ES-I3 (cell line): Measurements from ENCODE around the gene CDKL5.

Experiments used
- H3K36me3 ChIP-seq: 2 replicates; pipeline ENCODE4 v1.6.1; 2013; ENCODE audit warnings: mild to moderate bottlenecking, low read length, control low read depth, moderate library complexity; ENCODE audit not compliant: insufficient read depth
- H3K4me1 ChIP-seq: 2 replicates; pipeline ENCODE4 v1.6.1; 2013; ENCODE audit warnings: mild to moderate bottlenecking, control low read depth, low read length; ENCODE audit not compliant: insufficient read depth
- H3K9ac ChIP-seq: 2 replicates; pipeline ENCODE4 v1.6.1; 2013; ENCODE audit warnings: low read depth, mild to moderate bottlenecking, low read length, moderate library complexity
- H3K9me3 ChIP-seq: 2 replicates; pipeline ENCODE4 v1.6.1; 2013; ENCODE audit warnings: mild to moderate bottlenecking, low read length, moderate library complexity; ENCODE audit not compliant: control insufficient read depth, insufficient read depth

CDKL5 gene

GRCh38 chrX:18654875-18655836, 229.7 kb downstream of the CDKL5 start:
- Histone ChIP-seq H3K36me3 (no peaks in the 10 kb centered on the region), H3K9me3 (no peaks in the 10 kb centered on the region), H3K9ac (no peak overlapping the region), H3K4me1 (peaks cover 2% of the 10 kb centered on the region; the same call in 1 of the 2 replicates)

- H3K36me3 ChIP-seq, result no peaks in the 10 kb centered on the region
- H3K9ac ChIP-seq, result no peak overlapping the region
- H3K9me3 ChIP-seq, result no peaks in the 10 kb centered on the region
- H3K4me1 ChIP-seq, result no peaks in the 10 kb centered on the region
Observed at GRCh38 chrX:18661273-18661672, 235.9 kb downstream of the CDKL5 start.

- Histone ChIP-seq H3K36me3 (no peaks in the 10 kb centered on the region), H3K9me3 (no peaks in the 10 kb centered on the region), H3K9ac (no peak overlapping the region), H3K4me1 (peaks cover 8% of the 10 kb centered on the region; the same call in 1 of the 2 replicates)
Observed at GRCh38 chrX:18664947-18665346, 239.5 kb downstream of the CDKL5 start.

GRCh38 chrX:18666614-18667013, 241.2 kb downstream of the CDKL5 start:
- H3K9ac ChIP-seq, result no peak overlapping the region
- no peaks in the 10 kb centered on the region for H3K9me3 ChIP-seq
- peaks cover 8% of the 10 kb centered on the region; the same call in 1 of the 2 replicates for H3K4me1 ChIP-seq
- no peaks in the 10 kb centered on the region for H3K36me3 ChIP-seq

GRCh38 chrX:18668071-18668835, 242.8 kb downstream of the CDKL5 start:
- Histone ChIP-seq H3K9ac (no peak overlapping the region), H3K9me3 (no peaks in the 10 kb centered on the region), H3K4me1 (peaks cover 8% of the 10 kb centered on the region; the same call in 1 of the 2 replicates), H3K36me3 (no peaks in the 10 kb centered on the region)

- Histone ChIP-seq H3K9me3 (no peaks in the 10 kb centered on the region), H3K36me3 (no peaks in the 10 kb centered on the region), H3K9ac (no peak within 1 kb of the TSS), H3K4me1 (peaks cover 8% of the 10 kb centered on the region; the same call in 1 of the 2 replicates)
Observed at GRCh38 chrX:18672008-18672407, 246.6 kb downstream of the CDKL5 start, which contains the start of gene RS1. Gene RS1 (minus strand): TSS chrX:18672108. CDS start chrX:18672068, 40 bp downstream.

- Histone ChIP-seq H3K4me1 (no peaks in the 10 kb centered on the region), H3K36me3 (no peaks in the 10 kb centered on the region), H3K9ac (peak overlapping the region; percentile 92), H3K9me3 (no peaks in the 10 kb centered on the region)
Observed at GRCh38 chrX:18674417-18674787, 249.0 kb downstream of the CDKL5 start.

GRCh38 chrX:18674788-18675735, 249.7 kb downstream of the CDKL5 start:
- Histone ChIP-seq H3K9ac (peak overlapping the region; percentile 92), H3K9me3 (no peaks in the 10 kb centered on the region), H3K4me1 (no peaks in the 10 kb centered on the region), H3K36me3 (no peaks in the 10 kb centered on the region)

GRCh38 chrX:18676050-18676449, 250.6 kb downstream of the CDKL5 start:
- peak overlapping the region; percentile 92; the same call in 1 of the 2 replicates for H3K9ac ChIP-seq
- H3K36me3 ChIP-seq, result no peaks in the 10 kb centered on the region
- H3K9me3 ChIP-seq, result no peaks in the 10 kb centered on the region
- H3K4me1 ChIP-seq, result no peaks in the 10 kb centered on the region

GRCh38 chrX:18676470-18676869, 251.1 kb downstream of the CDKL5 start:
- no peaks in the 10 kb centered on the region for H3K36me3 ChIP-seq
- H3K4me1 ChIP-seq, result no peaks in the 10 kb centered on the region
- no peaks in the 10 kb centered on the region for H3K9me3 ChIP-seq

GRCh38 chrX:18677161-18677869, 251.9 kb downstream of the CDKL5 start:
- no peaks in the 10 kb centered on the region for H3K36me3 ChIP-seq
- H3K4me1 ChIP-seq, result no peaks in the 10 kb centered on the region
- no peak overlapping the region for H3K9ac ChIP-seq

More at GRCh38 chrX:18676470-18676869, 251.1 kb downstream of the CDKL5 start:
- peak overlapping the region; percentile 92; the same call in 1 of the 2 replicates for H3K9ac ChIP-seq

GRCh38 chrX:18681996-18682395, 256.6 kb downstream of the CDKL5 start:
- H3K36me3 ChIP-seq, result no peaks in the 10 kb centered on the region
- H3K9me3 ChIP-seq, result no peaks in the 10 kb centered on the region
- no peak overlapping the region for H3K9ac ChIP-seq
- H3K4me1 ChIP-seq, result peaks cover 6% of the 10 kb centered on the region; the same call in 1 of the 2 replicates

More at GRCh38 chrX:18677161-18677869, 251.9 kb downstream of the CDKL5 start:
- H3K9me3 ChIP-seq, result no peaks in the 10 kb centered on the region

GRCh38 chrX:18682979-18683387, 257.6 kb downstream of the CDKL5 start:
- Histone ChIP-seq H3K9ac (no peak overlapping the region), H3K36me3 (no peaks in the 10 kb centered on the region), H3K9me3 (no peaks in the 10 kb centered on the region), H3K4me1 (peaks cover 6% of the 10 kb centered on the region; the same call in 1 of the 2 replicates)
